ENCODE data around the gene CTNND2. TPM values are rescaled to one million over a fixed set of nuclear protein-coding genes. Genes with fewer than 3 reads are reported as not detected.
"Not testable (repeated sequence)": the region's sequence is repeated elsewhere in the genome, so short reads cannot be mapped to it uniquely, and the experiment has no call there.

CTNND2 gene
- total RNA-seq, 6 donors from 2014 or later, result 1.1 to 12.4 (median 3.2) TPM

DNA sequence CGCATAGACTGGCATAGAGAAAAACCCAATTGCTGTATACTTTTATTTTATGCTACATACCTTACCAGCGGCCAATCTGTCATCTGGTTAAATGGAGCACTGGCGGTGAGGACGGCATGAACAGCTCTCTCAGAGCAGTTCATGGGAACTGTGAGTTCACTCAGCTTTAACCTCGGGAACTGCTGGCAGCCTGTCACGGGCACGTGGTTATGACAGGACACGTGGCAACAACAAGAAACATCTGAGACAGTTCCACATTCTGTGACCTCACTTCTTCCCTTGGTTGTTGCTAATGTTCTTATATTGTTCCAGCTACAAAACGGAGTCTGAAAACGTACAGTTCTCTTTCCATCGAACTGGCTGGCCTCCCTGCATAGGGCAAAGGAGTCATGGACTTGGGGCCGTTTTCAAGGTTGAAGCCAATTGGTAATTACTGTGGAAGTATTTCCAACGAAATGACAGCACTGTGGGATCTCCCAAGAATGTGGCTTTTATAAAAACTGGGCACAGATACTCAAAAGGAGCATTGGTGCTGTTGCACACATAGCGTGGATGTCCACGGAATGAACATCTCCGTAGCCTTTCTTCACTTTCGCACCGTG lies 896.9 kb downstream of the CTNND2 start:
- Histone ChIP-seq H3K27ac (no peak overlapping the region), H3K9me3 (no peaks in the 10 kb centered on the region), H3K27me3 (no peaks in the 10 kb centered on the region), H3K4me1 (no peaks in the 10 kb centered on the region), H3K4me3 (no peak overlapping the region), H3K36me3 (no peaks in the 10 kb centered on the region)
- DNase-seq, result peak in 1 of 2 donors; percentile 24
- no peak for TF ChIP-seq POLR2A (IDR thresholded peaks at IDR 0.05)
- TF ChIP-seq POLR2AphosphoS5 (IDR thresholded peaks at IDR 0.05), result peak in 1 of 2 donors; percentile 4
- ATAC-seq (ENCODE audit: low FRiP score in 2 of 2), result no peak
- WGBS, 2 donors, result 67 to 81% methylated on average over 18 of the region's 18 CpGs

DNA sequence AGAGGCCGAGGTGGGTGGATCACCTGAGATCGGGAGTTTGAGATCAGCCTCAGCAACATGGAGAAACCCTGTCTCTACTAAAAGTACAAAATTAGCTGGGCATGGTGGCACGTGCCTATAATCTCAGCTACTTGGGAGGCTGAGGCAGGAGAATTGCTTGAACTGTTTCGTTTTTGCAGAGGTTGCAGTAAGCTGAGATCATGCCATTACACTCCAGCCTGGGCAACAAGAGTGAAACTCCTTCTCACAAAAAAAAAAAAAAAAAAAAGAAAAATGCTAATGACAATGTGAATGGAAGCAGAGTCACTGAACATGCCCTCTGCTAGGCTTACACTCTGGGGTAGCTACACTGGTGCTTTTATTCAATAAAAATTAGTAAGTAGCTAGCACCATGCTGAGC lies 899.7 kb downstream of the CTNND2 start:
- not testable (repeated sequence) for H3K4me1 ChIP-seq; H3K36me3 ChIP-seq; H3K27ac ChIP-seq; H3K9me3 ChIP-seq; H3K4me3 ChIP-seq; H3K27me3 ChIP-seq; ATAC-seq (ENCODE audit: low FRiP score in 2 of 2); DNase-seq
- 77 to 85% methylated on average over 4 of the region's 4 CpGs for WGBS, 2 donors

DNA sequence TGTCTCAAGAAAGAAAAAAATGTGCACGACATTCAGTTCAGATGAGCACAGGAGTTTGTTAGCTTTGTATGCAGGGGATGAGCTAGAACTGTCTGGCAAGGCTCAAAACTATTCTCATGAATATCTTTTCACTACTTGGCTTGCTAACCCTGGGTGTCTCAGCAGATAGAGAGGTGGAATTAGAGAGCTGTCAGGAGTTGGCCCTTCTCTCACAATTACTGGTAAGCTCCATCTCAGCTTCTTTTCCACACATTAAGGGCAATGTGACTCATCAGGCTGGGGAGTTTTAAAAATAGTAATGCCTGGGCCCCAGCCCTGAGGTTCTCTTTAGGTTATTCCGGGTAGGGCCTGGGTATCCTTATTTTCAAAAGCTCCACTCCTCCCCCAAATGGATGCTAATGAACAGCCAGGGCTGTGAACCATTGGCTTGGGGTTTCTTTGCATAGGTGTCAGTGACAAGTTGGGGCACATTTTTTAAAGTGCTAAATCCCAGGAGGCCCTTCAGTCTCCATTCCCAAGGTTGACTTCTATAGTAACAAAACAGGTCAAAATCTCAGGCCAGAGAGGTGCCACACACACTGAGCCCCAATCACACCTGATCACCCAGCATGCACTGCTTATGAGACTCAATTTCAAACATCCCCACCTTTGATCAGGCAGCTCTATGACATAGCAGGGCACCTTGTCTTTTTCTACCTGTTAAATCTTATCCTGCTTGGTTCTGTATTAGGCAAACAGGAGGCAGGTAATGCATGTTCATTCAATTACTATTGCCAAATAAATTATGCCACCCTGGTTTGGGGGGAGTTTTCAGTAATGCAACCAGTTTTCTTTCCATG lies 903.5 kb downstream of the CTNND2 start:
- TF ChIP-seq, protein P1, sequence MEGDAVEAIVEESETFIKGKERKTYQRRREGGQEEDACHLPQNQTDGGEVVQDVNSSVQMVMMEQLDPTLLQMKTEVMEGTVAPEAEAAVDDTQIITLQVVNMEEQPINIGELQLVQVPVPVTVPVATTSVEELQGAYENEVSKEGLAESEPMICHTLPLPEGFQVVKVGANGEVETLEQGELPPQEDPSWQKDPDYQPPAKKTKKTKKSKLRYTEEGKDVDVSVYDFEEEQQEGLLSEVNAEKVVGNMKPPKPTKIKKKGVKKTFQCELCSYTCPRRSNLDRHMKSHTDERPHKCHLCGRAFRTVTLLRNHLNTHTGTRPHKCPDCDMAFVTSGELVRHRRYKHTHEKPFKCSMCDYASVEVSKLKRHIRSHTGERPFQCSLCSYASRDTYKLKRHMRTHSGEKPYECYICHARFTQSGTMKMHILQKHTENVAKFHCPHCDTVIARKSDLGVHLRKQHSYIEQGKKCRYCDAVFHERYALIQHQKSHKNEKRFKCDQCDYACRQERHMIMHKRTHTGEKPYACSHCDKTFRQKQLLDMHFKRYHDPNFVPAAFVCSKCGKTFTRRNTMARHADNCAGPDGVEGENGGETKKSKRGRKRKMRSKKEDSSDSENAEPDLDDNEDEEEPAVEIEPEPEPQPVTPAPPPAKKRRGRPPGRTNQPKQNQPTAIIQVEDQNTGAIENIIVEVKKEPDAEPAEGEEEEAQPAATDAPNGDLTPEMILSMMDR (IDR thresholded peaks at IDR 0.05), result no peak
- TF ChIP-seq EP300 (IDR thresholded peaks at IDR 0.05), result no peak
- no peak for TF ChIP-seq POLR2A (IDR thresholded peaks at IDR 0.05)
- no peak for TF ChIP-seq POLR2AphosphoS5 (IDR thresholded peaks at IDR 0.05)
- Histone ChIP-seq H3K27ac (no peak overlapping the region), H3K36me3 (no peaks in the 10 kb centered on the region), H3K9me3 (no peaks in the 10 kb centered on the region), H3K4me1 (no peaks in the 10 kb centered on the region), H3K4me3 (no peak overlapping the region), H3K27me3 (no peaks in the 10 kb centered on the region)
- ATAC-seq (ENCODE audit: low FRiP score in 2 of 2) (no peak), DNase-seq (no peak)
- 77 to 82% methylated on average over 2 of the region's 2 CpGs for WGBS, 2 donors

DNA sequence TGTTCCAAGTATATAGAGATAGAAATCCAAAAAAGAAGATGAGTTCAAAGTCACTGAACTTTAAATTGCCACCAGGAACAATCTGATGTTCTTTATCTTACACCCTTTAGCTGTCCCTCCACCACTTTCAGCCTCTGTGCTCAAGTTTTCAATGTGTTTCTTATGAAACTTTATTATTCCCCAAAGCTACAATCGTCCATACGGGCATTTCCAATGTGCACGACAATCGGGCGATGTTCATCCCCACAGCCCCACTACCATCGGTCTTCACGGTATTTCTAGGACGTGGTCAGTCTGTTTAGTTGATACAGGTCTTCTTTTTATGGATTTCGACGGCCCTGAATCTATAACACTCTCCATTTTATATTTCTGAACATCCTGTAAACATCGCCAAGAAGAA lies 904.5 kb downstream of the CTNND2 start:
- ATAC-seq (ENCODE audit: low FRiP score in 2 of 2) (no peak), DNase-seq (no peak)
- Histone ChIP-seq H3K9me3 (no peaks in the 10 kb centered on the region), H3K36me3 (no peaks in the 10 kb centered on the region), H3K27me3 (no peaks in the 10 kb centered on the region), H3K27ac (no peak overlapping the region), H3K4me1 (no peaks in the 10 kb centered on the region), H3K4me3 (no peak overlapping the region)
- WGBS, 2 donors, result 89 to 90% methylated on average over 11 of the region's 11 CpGs
- TF ChIP-seq, protein P1 (IDR thresholded peaks at IDR 0.05), result no peak
- TF ChIP-seq POLR2AphosphoS5 (IDR thresholded peaks at IDR 0.05) (no peak), POLR2A (IDR thresholded peaks at IDR 0.05) (no peak), EP300 (IDR thresholded peaks at IDR 0.05) (no peak)

DNA sequence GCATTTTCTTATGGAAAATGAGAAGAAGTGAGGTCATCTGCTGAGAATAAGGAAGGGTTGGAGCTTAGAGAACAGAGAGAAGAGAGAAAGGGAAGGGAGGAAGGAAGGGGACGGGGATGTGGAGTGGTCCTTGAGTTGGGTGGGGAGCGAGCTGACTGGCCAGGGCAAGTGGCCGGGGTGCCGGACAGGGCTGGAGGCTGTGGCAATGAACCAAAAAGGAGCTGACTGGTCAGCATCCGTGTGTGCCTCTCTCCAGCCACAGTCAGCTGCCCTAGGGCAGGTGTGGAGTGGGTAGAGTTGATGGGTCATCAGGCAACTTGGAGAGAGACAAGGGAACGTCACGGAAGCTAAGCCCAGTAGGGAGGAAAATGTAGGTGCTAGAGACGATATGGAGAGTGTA lies 908.4 kb downstream of the CTNND2 start:
- DNase-seq, result peak in 1 of 2 donors; percentile 35
- no peak for ATAC-seq (ENCODE audit: low FRiP score in 2 of 2)
- TF ChIP-seq, protein P1 (IDR thresholded peaks at IDR 0.05), result no peak
- TF ChIP-seq POLR2AphosphoS5 (IDR thresholded peaks at IDR 0.05) (no peak), EP300 (IDR thresholded peaks at IDR 0.05) (no peak), POLR2A (IDR thresholded peaks at IDR 0.05) (no peak)
- 83 to 89% methylated on average over 8 of the region's 8 CpGs for WGBS, 2 donors
- Histone ChIP-seq H3K9me3 (no peaks in the 10 kb centered on the region), H3K27ac (no peak overlapping the region), H3K27me3 (no peaks in the 10 kb centered on the region), H3K4me3 (no peak overlapping the region), H3K36me3 (no peaks in the 10 kb centered on the region), H3K4me1 (no peaks in the 10 kb centered on the region)
